RWPE2 (cell line): ENCODE data around the gene LMTK3.

Experiments used
- ATAC-seq: fragments of 200-7000 bp; cut with Tn5 transposase; 3 replicates; pipeline ENCODE4 v1.9.1; 2021; ENCODE audit warnings: low read depth
- DNase-seq: peaks from one replicate; pipeline ENCODE4 v3.0.0-alpha.2; 2020; ENCODE audit warnings: low spot score
- H3K27ac ChIP-seq: fragments of 450-650 bp; 2 replicates; pipeline ENCODE4 v1.5.1; 2017; ENCODE audit warnings: mild to moderate bottlenecking; ENCODE audit not compliant: poor library complexity, severe bottlenecking
- H3K27me3 ChIP-seq: fragments of 250-450 bp; sonication (Bioruptor Pico); 2 replicates; pipeline ENCODE4 v1.5.1; 2021; ENCODE audit warnings: mild to moderate bottlenecking, moderate library complexity; ENCODE audit not compliant: insufficient read depth, poor library complexity, severe bottlenecking
- H3K36me3 ChIP-seq: fragments of 250-450 bp; sonication (Bioruptor Pico); 2 replicates; pipeline ENCODE4 v1.5.1; 2020; ENCODE audit warnings: low read depth, mild to moderate bottlenecking, moderate library complexity
- H3K4me1 ChIP-seq: fragments of 250-450 bp; sonication (Bioruptor Pico); 2 replicates; pipeline ENCODE4 v1.5.1; 2021; ENCODE audit warnings: mild to moderate bottlenecking, moderate library complexity; ENCODE audit not compliant: insufficient read depth, poor library complexity, severe bottlenecking
- H3K4me3 ChIP-seq: fragments of 250-450 bp; sonication (Bioruptor Pico); 2 replicates; pipeline ENCODE4 v1.5.1; 2021; ENCODE audit warnings: mild to moderate bottlenecking, moderate library complexity; ENCODE audit not compliant: severe bottlenecking
- H3K9me3 ChIP-seq: fragments of 250-450 bp; sonication (Bioruptor Pico); 2 replicates; pipeline ENCODE4 v1.5.1; 2021; ENCODE audit warnings: mild to moderate bottlenecking, moderate library complexity; ENCODE audit not compliant: severe bottlenecking
- TF ChIP-seq, protein P1 (sequence below): fragments of 450-650 bp; IDR thresholded peaks from one replicate; pipeline ENCODE4 v1.5.1; 2017; ENCODE audit warnings: mild to moderate bottlenecking, moderate library complexity; ENCODE audit not compliant: poor library complexity, severe bottlenecking

The LMTK3 gene

DNA sequence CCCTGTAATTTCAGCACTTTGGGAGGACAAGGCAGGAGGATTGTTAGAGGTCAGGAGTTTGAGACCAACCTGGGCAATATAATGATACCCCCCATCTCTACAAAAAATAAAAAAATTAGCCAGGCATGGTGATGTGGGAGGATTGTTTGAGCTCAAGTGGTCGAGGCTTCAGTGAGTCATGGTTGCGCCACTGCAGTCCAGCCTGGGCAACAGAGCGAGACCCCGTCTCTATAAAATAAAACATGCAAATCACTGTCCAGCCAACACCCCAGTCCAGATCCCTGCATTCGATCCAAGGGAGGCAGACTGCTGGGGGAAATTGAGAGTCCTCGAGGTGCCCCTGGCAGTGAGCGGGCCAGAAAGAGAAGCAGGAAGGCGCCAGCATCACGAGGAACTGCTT, 35.5 kb downstream of the LMTK3 start:
- Histone ChIP-seq H3K27ac (no peak overlapping the region), H3K36me3 (peaks cover 68% of the 10 kb centered on the region), H3K4me3 (no peak overlapping the region), H3K27me3 (no peaks in the 10 kb centered on the region), H3K4me1 (no peaks in the 10 kb centered on the region), H3K9me3 (no peaks in the 10 kb centered on the region)
- ATAC-seq: no peak
- TF ChIP-seq, protein P1, sequence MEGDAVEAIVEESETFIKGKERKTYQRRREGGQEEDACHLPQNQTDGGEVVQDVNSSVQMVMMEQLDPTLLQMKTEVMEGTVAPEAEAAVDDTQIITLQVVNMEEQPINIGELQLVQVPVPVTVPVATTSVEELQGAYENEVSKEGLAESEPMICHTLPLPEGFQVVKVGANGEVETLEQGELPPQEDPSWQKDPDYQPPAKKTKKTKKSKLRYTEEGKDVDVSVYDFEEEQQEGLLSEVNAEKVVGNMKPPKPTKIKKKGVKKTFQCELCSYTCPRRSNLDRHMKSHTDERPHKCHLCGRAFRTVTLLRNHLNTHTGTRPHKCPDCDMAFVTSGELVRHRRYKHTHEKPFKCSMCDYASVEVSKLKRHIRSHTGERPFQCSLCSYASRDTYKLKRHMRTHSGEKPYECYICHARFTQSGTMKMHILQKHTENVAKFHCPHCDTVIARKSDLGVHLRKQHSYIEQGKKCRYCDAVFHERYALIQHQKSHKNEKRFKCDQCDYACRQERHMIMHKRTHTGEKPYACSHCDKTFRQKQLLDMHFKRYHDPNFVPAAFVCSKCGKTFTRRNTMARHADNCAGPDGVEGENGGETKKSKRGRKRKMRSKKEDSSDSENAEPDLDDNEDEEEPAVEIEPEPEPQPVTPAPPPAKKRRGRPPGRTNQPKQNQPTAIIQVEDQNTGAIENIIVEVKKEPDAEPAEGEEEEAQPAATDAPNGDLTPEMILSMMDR: no peak
- no peak for DNase-seq

DNA sequence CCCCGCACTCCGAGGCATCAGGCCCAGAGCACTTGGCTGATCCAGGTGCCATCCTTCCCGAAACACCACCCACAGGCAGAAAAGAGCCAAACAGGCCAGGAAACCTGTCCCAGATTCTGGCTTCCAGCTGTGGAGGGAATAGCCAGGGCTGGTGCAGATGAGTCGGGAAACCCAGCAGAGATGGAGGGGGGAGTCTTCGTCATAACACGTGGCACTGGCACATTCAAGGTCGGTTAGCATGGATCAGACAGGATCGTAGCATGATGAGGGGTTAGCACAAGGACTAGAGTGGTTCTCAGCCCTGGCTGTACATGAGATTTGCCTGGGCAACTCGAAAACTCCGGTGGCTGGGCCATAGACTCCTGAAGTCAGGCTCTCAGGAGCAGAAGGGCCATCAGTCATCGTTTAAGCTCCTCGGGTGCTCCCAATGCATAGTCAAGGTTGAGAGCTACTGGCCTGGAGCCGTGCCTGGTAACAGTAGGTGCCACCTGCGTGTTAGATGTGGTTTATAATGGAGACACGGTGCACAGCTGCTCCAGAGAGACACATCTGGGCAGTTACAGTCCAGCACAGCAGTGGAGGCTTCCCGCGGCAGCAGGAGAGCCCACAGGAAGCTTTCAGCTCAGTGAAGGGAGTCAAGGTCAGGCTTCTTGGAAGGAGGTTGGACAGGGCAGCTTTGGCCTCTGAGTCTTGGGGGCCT, 36.1 kb downstream of the LMTK3 start:
- no peaks in the 10 kb centered on the region for H3K27me3 ChIP-seq
- H3K4me1 ChIP-seq: no peaks in the 10 kb centered on the region
- H3K36me3 ChIP-seq: peaks cover 74% of the 10 kb centered on the region
- H3K9me3 ChIP-seq: no peaks in the 10 kb centered on the region
- ATAC-seq (no peak), DNase-seq (no peak)
- TF ChIP-seq, protein P1: no peak
- no peak overlapping the region for H3K27ac ChIP-seq
- no peak overlapping the region for H3K4me3 ChIP-seq

DNA sequence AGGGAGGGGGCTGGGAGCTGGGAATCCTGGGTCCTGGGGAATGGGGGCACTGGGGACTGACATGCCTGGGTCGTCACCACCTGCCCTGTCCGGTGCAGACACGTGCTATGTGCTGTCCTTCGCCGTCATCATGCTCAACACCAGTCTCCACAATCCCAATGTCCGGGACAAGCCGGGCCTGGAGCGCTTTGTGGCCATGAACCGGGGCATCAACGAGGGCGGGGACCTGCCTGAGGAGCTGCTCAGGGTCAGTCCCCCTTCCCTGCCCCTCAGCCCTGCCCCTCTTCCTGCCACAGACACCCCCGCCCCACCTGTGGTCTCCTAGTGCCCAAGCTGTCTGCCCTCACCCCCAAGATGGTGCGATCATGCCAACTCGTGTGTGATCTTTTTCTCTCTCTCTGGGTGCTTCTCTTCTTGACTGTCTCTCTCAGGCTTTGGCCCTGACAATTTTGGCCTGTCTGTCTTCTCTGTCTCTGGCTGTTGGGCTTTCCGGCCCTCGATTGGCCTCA, 37.5 kb downstream of the LMTK3 start:
- Histone ChIP-seq H3K4me1 (no peaks in the 10 kb centered on the region), H3K27me3 (no peaks in the 10 kb centered on the region), H3K9me3 (no peaks in the 10 kb centered on the region), H3K27ac (no peak overlapping the region), H3K4me3 (no peak overlapping the region), H3K36me3 (peaks cover 76% of the 10 kb centered on the region)
- DNase-seq (peak; percentile 59), ATAC-seq (no peak)
- TF ChIP-seq, protein P1: no peak

DNA sequence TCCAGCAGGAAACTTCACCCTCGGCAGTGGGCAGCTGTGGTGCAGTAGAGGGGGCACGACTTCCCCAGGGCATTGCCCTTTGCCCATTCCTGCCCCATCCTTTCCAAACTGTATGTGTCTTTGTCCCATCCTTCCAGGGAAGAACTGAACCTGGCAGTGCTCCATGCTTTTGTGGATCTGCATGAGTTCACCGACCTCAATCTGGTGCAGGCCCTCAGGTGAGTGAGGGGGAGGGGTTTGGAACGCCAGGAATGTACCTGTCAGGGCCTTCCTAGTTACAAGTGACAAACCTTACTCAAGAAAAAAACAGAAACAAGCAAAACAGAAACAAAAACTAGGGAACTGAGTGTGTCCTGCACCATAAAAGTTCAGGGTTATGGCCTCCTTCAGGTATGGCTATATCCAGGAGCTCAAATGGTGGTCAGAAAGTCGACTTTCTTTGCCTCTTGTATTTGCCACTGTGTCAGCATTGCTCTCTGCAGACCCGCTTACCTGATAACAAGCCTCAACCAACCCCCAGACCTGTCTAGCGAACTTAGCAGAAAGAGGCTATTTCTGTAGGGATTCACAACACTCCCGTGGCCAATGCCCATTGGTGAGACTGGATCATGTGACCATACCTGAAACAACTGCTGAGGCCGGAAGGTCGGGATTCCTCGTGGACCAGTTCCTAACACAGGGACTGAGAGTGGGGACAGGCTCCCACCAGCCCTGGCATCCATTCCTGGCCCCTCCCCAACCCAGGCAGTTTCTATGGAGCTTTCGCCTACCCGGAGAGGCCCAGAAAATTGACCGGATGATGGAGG, 38.3 kb downstream of the LMTK3 start:
- Histone ChIP-seq H3K9me3 (no peaks in the 10 kb centered on the region), H3K27ac (no peak overlapping the region), H3K4me1 (no peaks in the 10 kb centered on the region), H3K36me3 (peaks cover 74% of the 10 kb centered on the region), H3K4me3 (no peak overlapping the region), H3K27me3 (no peaks in the 10 kb centered on the region)
- DNase-seq (no peak), ATAC-seq (no peak)
- TF ChIP-seq, protein P1: no peak
